NOMO-1 treated with dmso at 0.1 percent for 144 hours (cell line): Measurements from ENCODE around the gene GLMN.

Experiments
- DNase-seq: peaks from one replicate; lab custom pipeline; 2025; ENCODE audit not compliant: unreplicated experiment; lab: John Stamatoyannopoulos, UW

Gene GLMN

GRCh38 chr1:92298573-92299476 lies at the start of gene GLMN, which contains the start of gene RPAP2:
TSS of gene GLMN (minus strand) at chr1:92298987. CDS start at chr1:92297999, 988 bp downstream.
TSS of gene RPAP2 (plus strand) at chr1:92299059. CDS start at chr1:92299074, 15 bp downstream.
- DNase-seq = peak; percentile 78

GRCh38 chr1:92346866-92347640 lies 48.3 kb upstream of the GLMN start:
- no peak for DNase-seq

- DNase-seq = no peak
Observed at GRCh38 chr1:92343061-92343460, 44.3 kb upstream of the GLMN start.

GRCh38 chr1:92342401-92342800 lies 43.6 kb upstream of the GLMN start:
- no peak for DNase-seq

GRCh38 chr1:92340154-92340553 lies 41.4 kb upstream of the GLMN start:
- no peak for DNase-seq

GRCh38 chr1:92333668-92334067 lies 34.9 kb upstream of the GLMN start:
- no peak for DNase-seq

- no peak for DNase-seq
Observed at GRCh38 chr1:92329347-92330129, 30.8 kb upstream of the GLMN start.

GRCh38 chr1:92327794-92328193 lies 29.0 kb upstream of the GLMN start:
- no peak for DNase-seq

- no peak for DNase-seq
Observed at GRCh38 chr1:92326681-92327080, 27.9 kb upstream of the GLMN start.

- DNase-seq = no peak
Observed at GRCh38 chr1:92324784-92325183, 26.0 kb upstream of the GLMN start.

- DNase-seq = no peak
Observed at GRCh38 chr1:92323473-92324453, 25.0 kb upstream of the GLMN start.

GRCh38 chr1:92317836-92318493 lies 19.2 kb upstream of the GLMN start:
- DNase-seq = no peak

- DNase-seq = no peak
Observed at GRCh38 chr1:92315766-92316599, 17.2 kb upstream of the GLMN start.

- no peak for DNase-seq
Observed at GRCh38 chr1:92314024-92314423, 15.2 kb upstream of the GLMN start.

- DNase-seq = peak; percentile 51
Observed at GRCh38 chr1:92310185-92310597, 11.4 kb upstream of the GLMN start.

GRCh38 chr1:92307980-92308379 lies 9.2 kb upstream of the GLMN start:
- no peak for DNase-seq

GRCh38 chr1:92306020-92306419 lies 7.2 kb upstream of the GLMN start:
- no peak for DNase-seq

GRCh38 chr1:92301021-92301420 lies 2.2 kb upstream of the GLMN start:
- DNase-seq = no peak
